HG03575 (cell line): ENCODE measurements around the gene ALMS1.
"Not testable (repeated sequence)": the region's sequence is repeated elsewhere in the genome, so short reads cannot be mapped to it uniquely, and the experiment has no call there.

Experiments used
- ATAC-seq: cut with Tn5 transposase; IDR thresholded peaks from one replicate; pipeline ENCODE4 v1.9.1; 2021; ENCODE audit not compliant: unreplicated experiment, insufficient number of reproducible peaks, low FRiP score; ENCODE audit errors: extremely low read depth

Gene ALMS1

GRCh38 chr2:73593680-73594079, 208.0 kb downstream of the ALMS1 start:
- ATAC-seq: no peak

- no peak for ATAC-seq
These were observed 208.6 kb downstream of the ALMS1 start for GRCh38 chr2:73594251-73594650.

GRCh38 chr2:73601780-73602179, 216.1 kb downstream of the ALMS1 start:
- ATAC-seq: no peak

GRCh38 chr2:73603099-73603588, 217.5 kb downstream of the ALMS1 start:
- ATAC-seq: not testable (repeated sequence)

- ATAC-seq: not testable (repeated sequence)
These were observed 219.0 kb downstream of the ALMS1 start for GRCh38 chr2:73604589-73604988.

GRCh38 chr2:73610111-73610510, 224.5 kb downstream of the ALMS1 start:
- ATAC-seq: no peak

GRCh38 chr2:73611193-73611592, 225.6 kb downstream of the ALMS1 start:
- ATAC-seq: no peak

- no peak for ATAC-seq
These were observed 226.2 kb downstream of the ALMS1 start for GRCh38 chr2:73611867-73612266.

GRCh38 chr2:73614105-73614504, 228.5 kb downstream of the ALMS1 start:
- no peak for ATAC-seq

- ATAC-seq: no peak
These were observed 229.4 kb downstream of the ALMS1 start for GRCh38 chr2:73614997-73615396.

- not testable (repeated sequence) for ATAC-seq
These were observed 234.3 kb downstream of the ALMS1 start for GRCh38 chr2:73619925-73620324.

- not testable (repeated sequence) for ATAC-seq
These were observed 238.4 kb downstream of the ALMS1 start for GRCh38 chr2:73624036-73624435.

- ATAC-seq: not testable (repeated sequence)
These were observed 239.0 kb downstream of the ALMS1 start for GRCh38 chr2:73624625-73625024.

GRCh38 chr2:73626237-73626636, 240.6 kb downstream of the ALMS1 start:
- not testable (repeated sequence) for ATAC-seq

- ATAC-seq: not testable (repeated sequence)
These were observed 242.9 kb downstream of the ALMS1 start for GRCh38 chr2:73628493-73628892.

- ATAC-seq: not testable (repeated sequence)
These were observed 245.1 kb downstream of the ALMS1 start for GRCh38 chr2:73630662-73631266.

GRCh38 chr2:73636977-73637376, 251.3 kb downstream of the ALMS1 start:
- ATAC-seq: not testable (repeated sequence)

GRCh38 chr2:73638429-73638828, 252.8 kb downstream of the ALMS1 start:
- no peak for ATAC-seq

GRCh38 chr2:73640511-73640911, 254.9 kb downstream of the ALMS1 start:
- no peak for ATAC-seq

GRCh38 chr2:73640946-73641766, 255.5 kb downstream of the ALMS1 start:
- no peak for ATAC-seq
